SK-N-SH (cell line): ENCODE data around the gene BRMS1.

Experiments
- FOXJ3 ChIP-seq: sonication (generic); formaldehyde crosslinking; IDR thresholded peaks from 2 replicates; pipeline ENCODE4 v1.5.1; 2020; ENCODE audit warnings: mild to moderate bottlenecking, missing genetic modification reagents
- GABPA ChIP-seq: IDR thresholded peaks from 2 replicates; pipeline ENCODE4 v1.4.0; 2012; ENCODE audit warnings: low read depth, mild to moderate bottlenecking
- GATA2 ChIP-seq: sonication (generic); formaldehyde crosslinking; IDR thresholded peaks from 2 replicates; pipeline ENCODE4 v1.5.0; 2020; ENCODE audit warnings: mild to moderate bottlenecking, missing genetic modification reagents
- MXI1 ChIP-seq: IDR thresholded peaks from 2 replicates; pipeline ENCODE4 v1.6.1; 2012; ENCODE audit warnings: mild to moderate bottlenecking, low read depth, low read length, improper control_type of control experiment
- NFIC ChIP-seq: IDR thresholded peaks from 2 replicates; pipeline ENCODE4 v1.4.0; 2012; ENCODE audit warnings: borderline replicate concordance
- RCOR1 ChIP-seq: fragments of 150-350 bp; IDR thresholded peaks from 2 replicates; pipeline ENCODE4 v1.6.1; 2017; ENCODE audit warnings: antibody characterized with exemption, low read length
- SMC3 ChIP-seq: IDR thresholded peaks from 2 replicates; pipeline ENCODE4 v1.6.1; 2012; ENCODE audit warnings: low read depth, low read length, improper control_type of control experiment
- TF ChIP-seq, protein P1 (sequence below): fragments of 200-600 bp; sonication (generic); IDR thresholded peaks from 2 replicates; pipeline ENCODE4 v1.6.1; 2017; ENCODE audit warnings: antibody characterized with exemption, mild to moderate bottlenecking, moderate library complexity

DNA sequence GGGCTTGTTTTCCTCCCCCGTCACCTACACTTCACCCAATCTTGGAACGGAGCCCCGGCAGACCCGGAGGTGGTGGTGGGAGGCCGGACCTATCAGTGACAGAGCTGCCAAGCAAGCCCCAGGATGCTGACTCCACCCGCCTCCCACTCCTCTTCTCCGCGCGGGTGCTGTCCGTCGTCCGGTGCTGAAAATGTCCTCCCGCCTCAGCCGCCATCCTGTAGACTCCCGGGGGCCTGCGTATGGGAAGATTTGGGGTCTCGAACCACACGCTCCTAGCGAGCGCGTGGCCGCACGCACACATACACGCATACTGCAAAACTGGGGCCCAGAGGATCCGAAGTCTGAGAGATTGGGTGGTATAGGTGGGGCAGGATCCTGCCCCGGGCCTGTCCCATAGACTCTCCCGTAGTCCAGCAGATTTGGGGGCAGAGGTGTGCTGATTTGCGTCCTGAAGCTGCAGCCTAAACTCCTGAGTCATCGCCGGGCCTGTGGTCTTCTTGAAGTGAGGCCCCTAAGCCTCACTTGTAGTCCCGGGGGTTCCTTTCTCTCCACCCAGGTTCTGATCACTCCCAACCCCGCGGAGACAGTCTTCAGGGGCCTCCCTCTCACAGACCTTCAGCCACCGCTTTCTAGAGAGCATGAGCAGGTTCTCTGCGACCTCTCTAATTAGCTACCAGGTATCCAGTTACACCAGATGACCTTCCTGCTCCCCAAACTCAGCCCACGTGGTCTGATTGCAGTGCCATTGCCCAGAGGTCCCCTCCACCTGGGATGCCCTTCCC, 55.2 kb downstream of the BRMS1 start:
- TF ChIP-seq, protein P1, sequence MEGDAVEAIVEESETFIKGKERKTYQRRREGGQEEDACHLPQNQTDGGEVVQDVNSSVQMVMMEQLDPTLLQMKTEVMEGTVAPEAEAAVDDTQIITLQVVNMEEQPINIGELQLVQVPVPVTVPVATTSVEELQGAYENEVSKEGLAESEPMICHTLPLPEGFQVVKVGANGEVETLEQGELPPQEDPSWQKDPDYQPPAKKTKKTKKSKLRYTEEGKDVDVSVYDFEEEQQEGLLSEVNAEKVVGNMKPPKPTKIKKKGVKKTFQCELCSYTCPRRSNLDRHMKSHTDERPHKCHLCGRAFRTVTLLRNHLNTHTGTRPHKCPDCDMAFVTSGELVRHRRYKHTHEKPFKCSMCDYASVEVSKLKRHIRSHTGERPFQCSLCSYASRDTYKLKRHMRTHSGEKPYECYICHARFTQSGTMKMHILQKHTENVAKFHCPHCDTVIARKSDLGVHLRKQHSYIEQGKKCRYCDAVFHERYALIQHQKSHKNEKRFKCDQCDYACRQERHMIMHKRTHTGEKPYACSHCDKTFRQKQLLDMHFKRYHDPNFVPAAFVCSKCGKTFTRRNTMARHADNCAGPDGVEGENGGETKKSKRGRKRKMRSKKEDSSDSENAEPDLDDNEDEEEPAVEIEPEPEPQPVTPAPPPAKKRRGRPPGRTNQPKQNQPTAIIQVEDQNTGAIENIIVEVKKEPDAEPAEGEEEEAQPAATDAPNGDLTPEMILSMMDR: no peak
- TF ChIP-seq MXI1 (peak; percentile 74), SMC3 (no peak), NFIC (no peak), FOXJ3 (CRISPR knock-in tag) (no peak), GABPA (no peak), GATA2 (CRISPR knock-in tag) (no peak), RCOR1 (no peak)
